Stimulated activated CD8-positive, alpha-beta memory T cell treated with anti-CD3 and anti-CD28 coated beads, Interleukin-7, amount 100 ng/mL, for 48 hours (primary cell): ENCODE data around the gene INHA.

Experiments used
- DNase-seq, 2 donors: peaks; one replicate each; pipeline ENCODE4 v3.0.0-alpha.2; 2020; ENCODE audit warnings: low read depth in 1 of 2; ENCODE audit errors: extremely low read depth in 1 of 2

INHA gene

GRCh38 chr2:219539926-219540678 lies 32.0 kb upstream of the INHA start:
- DNase-seq, result no peak

DNA sequence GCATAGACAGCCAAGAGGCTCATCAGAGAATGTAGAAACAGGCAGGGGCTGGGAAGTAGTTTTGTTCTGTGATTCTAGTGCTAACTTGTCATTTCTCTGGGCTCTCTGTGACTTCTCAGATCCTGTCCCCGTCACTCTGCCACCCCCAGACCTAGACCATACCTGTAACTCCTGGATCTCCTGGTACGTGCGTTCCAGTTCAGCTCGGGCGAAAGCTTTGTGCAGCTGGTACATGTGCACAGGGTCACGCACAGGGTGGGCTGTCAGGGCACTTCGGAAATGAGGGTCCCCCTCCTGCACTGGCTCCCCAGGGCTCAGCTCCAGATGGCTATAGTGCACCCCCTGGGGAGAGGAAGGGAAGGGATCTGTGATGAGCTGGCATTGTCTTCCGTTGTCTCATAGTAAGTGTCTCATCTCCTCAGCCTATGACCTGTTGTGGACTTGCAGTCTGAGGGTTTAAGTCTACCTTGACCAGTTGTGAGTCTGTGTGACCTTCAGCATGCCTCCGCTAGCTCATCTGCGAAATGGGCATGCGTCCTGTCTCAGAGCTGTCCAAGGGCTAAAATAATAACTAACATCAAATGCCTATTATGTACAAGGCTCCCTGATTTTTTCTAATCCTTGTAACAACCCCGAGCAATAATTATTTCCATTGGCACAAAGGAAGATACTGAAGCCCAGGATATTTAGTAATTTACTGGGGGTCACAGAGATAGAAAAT lies 31.2 kb upstream of the INHA start:
- DNase-seq, result no peak

- peak; percentile 70 to 82 for DNase-seq
Observed at GRCh38 chr2:219541611-219542180, 30.4 kb upstream of the INHA start.

GRCh38 chr2:219542931-219543595 lies 29.0 kb upstream of the INHA start:
- no peak for DNase-seq

GRCh38 chr2:219543596-219544358 lies 28.3 kb upstream of the INHA start, which contains the start of the genes CHPF and TMEM198:
CHPF (minus strand) TSS chr2:219543809; CDS start chr2:219543538, 271 bp downstream.
TMEM198 (plus strand) TSS chr2:219544028; CDS start chr2:219544728, 700 bp downstream.
- DNase-seq, result peak; percentile 87 to 93

DNA sequence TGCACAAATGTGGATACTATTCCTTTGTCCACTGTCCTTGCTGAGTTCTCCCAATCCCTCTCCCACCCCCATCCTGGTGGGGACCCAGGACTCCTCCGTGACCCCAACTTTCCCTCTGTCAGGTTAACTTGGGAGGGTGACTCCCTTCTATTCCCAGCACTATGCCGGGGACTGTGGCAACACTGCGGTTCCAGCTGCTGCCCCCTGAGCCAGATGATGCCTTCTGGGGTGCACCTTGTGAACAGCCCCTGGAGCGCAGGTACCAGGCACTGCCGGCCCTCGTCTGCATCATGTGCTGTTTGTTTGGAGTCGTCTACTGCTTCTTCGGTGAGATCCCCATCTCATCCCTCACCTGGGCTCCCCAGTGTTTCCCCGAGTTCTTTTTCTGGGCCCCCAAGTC lies 27.5 kb upstream of the INHA start:
- no peak for DNase-seq

GRCh38 chr2:219545295-219545942 lies 26.7 kb upstream of the INHA start:
- DNase-seq, result no peak

DNA sequence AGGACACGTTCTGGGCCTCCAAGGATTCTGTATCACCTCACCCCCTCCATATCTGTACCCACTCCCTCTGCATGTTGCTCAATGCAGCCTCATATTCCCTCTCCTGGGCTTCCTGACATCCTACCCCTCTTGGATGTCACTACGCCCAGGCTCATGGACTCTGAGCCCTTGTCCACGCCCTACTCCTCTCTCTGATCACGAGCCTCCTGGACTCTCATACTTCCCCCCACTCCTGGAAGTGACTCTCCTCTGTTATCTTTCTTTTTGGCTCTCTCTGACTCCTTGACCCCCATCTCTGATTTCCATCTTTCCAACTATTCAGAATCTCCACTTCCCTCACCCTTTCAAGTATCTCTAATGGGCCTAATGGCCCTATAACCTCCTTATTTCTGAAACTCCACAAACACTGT lies 26.2 kb upstream of the INHA start:
- DNase-seq, result no peak

GRCh38 chr2:219547621-219548020 lies 24.5 kb upstream of the INHA start:
- no peak for DNase-seq

- no peak for DNase-seq
Observed at GRCh38 chr2:219548990-219549389, 23.1 kb upstream of the INHA start.

DNA sequence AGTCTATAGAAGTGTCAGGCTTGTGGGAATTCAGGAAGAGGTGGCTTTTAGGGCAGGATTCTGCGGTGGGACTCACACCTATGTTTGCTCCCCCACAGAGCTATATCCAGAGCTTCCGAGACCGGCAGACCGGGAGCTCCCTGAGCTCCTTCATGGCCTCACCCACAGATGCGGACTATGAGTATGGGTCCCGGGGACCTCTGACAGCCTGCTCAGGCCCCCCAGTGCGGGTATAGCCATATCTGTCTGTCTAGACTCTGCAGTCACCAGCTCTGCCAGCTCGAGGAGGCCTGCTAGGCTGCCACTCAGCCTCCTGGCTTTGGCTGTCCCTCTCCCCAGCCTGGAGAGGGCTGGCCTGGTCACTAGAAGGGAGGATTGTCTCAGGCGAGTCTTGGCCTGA lies 22.5 kb upstream of the INHA start:
- no peak for DNase-seq

DNA sequence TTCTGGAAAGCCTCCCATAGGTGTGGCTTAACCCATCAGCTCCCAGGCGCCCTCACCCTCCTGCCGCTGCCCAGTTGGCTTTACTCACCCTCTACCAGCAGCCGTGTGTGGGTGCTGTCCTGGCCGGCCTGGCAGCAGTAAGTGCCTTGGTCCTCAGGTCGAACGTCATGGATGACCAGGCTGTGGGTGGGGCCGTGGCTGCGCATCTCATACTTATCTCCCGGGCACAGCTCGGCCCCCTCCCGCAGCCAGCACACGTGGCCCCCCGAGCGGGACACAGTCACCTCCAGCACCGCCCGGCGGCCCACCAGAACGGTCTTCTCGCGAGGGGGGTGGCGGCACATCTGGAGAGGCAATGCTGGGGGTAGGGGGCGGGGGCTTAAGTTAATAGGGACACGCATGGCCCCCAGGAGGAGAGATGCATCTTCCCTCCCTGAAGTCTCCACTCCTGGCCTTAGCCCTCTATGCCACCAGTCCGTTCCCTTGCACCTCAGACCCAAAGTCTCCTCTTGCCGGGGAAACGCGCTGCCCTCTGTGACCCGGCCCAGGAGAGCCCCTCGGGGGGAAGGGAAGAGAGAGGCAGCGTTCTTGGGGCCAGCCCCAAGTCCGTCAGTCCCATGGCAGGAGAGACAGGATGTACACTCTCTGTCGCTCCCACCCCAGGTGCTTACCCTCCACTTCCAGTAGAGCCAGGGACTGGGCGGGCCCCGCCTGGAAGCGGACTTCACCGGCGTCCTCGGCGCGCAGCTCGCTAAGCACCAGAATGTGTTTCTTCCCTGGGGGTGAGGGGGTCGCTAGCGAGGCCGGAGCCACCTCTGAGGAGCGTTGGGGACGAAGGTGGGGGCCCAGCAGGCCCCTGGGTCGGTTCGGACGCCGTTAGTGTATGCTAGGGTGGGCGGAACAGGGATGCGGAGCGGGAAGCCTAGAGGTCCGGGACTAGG lies 20.4 kb upstream of the INHA start:
- no peak for DNase-seq

GRCh38 chr2:219552382-219553167 lies 19.5 kb upstream of the INHA start:
- peak; percentile 57 to 73 for DNase-seq

GRCh38 chr2:219553168-219553417 lies 19.0 kb upstream of the INHA start:
- DNase-seq, result no peak

GRCh38 chr2:219553463-219553963 lies 18.6 kb upstream of the INHA start:
- DNase-seq, result no peak

DNA sequence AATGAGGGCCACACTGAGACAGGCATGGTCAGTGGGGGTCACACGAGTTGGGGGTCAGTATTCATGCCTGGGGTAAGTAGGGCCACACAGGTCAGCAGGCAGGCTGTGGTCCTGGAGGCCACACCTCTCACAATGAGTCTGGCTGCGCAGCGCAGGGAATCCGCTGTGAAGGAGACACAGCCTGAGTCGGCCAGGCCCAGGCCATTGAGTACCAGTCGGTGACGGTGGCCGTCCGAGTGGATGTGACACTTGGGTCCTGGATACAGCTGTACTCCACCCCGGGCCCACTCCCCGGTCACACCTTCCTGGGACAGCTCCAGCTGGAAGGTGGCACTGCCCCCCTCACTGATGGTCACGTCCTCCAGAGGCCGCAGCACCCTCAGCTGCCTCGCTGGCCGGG lies 17.8 kb upstream of the INHA start:
- DNase-seq, result no peak

DNA sequence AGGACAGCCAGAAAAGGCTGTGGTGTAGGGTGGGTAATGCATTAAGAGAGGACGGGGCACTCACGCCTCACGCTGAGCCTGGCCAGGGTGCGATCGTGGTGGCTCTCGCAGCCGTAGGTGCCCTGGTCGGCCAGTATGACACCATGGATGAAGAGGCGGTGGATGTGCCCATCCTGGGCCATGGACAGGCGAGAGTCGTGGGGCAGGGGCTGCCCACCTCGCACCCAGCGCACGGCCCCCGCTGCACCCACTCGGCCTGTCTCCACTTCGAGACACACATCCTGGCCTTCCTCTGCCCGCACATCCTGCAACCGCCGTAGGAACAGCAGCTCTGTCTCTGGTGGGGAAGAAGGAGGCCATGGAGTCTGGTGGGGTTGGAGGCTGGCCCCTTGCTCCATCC lies 16.2 kb upstream of the INHA start:
- no peak for DNase-seq

GRCh38 chr2:219556413-219556812 lies 15.7 kb upstream of the INHA start:
- DNase-seq, result no peak
